Kidney epithelial cell (primary cell): ENCODE data around the gene RCCD1. TPM values are rescaled to one million over a fixed set of nuclear protein-coding genes. Genes with fewer than 3 reads are reported as not detected.
"Not testable (repeated sequence)": the region's sequence is repeated elsewhere in the genome, so short reads cannot be mapped to it uniquely, and the experiment has no call there.

Source experiments
- DNase-seq: peaks from one replicate; pipeline ENCODE4 v3.0.0-alpha.2; 2010; ENCODE audit warnings: low read depth
- H3K27me3 ChIP-seq: 2 replicates; pipeline ENCODE4 v1.6.0; 2011; ENCODE audit warnings: low read length; ENCODE audit not compliant: control insufficient read depth, insufficient read depth
- H3K36me3 ChIP-seq: 2 replicates; pipeline ENCODE4 v1.5.1; 2011; ENCODE audit warnings: low read length; ENCODE audit not compliant: control insufficient read depth, insufficient read depth
- H3K4me3 ChIP-seq: 2 replicates; pipeline ENCODE4 v1.5.1; 2011; ENCODE audit warnings: low read depth, mild to moderate bottlenecking, control low read depth, low read length
- total RNA-seq: library from RNA; depleted of rRNA; stranded (reverse); fragments of >200 nt; gene quantifications from 2 replicates; pipeline ENCODE4 v1.2.3, GENCODE V29; 2015
- TF ChIP-seq, protein P1 (sequence below): IDR thresholded peaks from 2 replicates; pipeline ENCODE4 v1.5.1; 2011; ENCODE audit warnings: mild to moderate bottlenecking, moderate library complexity, low read length, control low read depth, inconsistent platforms; ENCODE audit not compliant: insufficient read depth, poor library complexity, severe bottlenecking

The RCCD1 gene
- total RNA-seq, 1 donor from 2014 or later: 12.5 TPM

DNA sequence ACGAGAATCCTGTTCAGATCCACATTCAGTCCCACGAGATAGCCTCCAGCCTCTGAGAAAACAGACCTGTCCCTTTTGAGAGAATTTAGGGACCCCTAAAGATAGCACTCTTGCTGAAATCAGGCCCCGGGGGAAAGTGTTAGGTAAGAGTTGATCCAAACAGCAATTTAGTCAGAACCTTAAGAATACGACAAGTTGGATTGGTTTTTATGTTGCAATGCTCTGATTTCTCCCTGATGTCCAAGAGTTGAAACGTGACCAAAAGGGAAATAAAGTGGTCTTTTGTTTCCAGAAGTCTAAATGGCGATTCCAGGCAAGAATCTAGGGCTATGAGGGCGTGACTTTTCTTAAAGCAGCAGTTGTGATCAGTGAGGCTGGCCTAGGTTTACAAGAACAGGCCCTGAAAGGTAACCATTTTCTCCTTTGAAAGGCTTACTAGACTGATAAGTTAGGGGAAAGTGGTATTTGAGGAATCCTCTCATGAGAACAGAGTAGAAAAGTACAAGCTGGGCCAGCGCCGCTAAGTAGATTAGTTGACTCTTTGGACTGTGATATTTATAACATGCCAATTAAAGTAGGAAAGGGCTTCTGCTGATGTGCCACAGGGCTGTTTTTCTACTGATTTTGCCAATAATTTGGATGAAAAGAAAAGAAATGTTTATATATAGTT, 46.7 kb upstream of the RCCD1 start:
- H3K36me3 ChIP-seq: peaks cover 6% of the 10 kb centered on the region
- no peak overlapping the region for H3K4me3 ChIP-seq
- H3K27me3 ChIP-seq: no peaks in the 10 kb centered on the region
- no peak for DNase-seq
- TF ChIP-seq, protein P1, sequence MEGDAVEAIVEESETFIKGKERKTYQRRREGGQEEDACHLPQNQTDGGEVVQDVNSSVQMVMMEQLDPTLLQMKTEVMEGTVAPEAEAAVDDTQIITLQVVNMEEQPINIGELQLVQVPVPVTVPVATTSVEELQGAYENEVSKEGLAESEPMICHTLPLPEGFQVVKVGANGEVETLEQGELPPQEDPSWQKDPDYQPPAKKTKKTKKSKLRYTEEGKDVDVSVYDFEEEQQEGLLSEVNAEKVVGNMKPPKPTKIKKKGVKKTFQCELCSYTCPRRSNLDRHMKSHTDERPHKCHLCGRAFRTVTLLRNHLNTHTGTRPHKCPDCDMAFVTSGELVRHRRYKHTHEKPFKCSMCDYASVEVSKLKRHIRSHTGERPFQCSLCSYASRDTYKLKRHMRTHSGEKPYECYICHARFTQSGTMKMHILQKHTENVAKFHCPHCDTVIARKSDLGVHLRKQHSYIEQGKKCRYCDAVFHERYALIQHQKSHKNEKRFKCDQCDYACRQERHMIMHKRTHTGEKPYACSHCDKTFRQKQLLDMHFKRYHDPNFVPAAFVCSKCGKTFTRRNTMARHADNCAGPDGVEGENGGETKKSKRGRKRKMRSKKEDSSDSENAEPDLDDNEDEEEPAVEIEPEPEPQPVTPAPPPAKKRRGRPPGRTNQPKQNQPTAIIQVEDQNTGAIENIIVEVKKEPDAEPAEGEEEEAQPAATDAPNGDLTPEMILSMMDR: no peak

DNA sequence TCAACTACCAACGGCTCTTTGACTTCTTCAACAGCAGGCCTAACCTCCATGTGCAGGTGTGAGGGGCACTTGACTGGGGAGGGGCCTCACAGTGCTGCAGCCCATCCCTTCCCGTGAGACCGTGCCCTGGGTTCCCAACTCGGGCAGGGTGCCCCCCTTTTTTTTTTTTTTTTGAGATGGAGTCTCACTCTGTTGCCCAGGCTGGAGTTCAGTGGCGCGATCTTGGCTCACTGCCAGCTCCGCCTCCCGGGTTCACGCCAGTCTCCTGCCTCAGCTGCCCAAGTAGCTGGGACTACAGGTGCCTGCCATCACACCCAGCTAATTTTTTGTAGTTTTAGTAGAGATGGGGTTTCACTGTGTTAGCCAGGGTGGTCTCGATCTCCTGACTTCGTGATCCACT, 45.2 kb upstream of the RCCD1 start:
- not testable (repeated sequence) for H3K4me3 ChIP-seq, H3K27me3 ChIP-seq, H3K36me3 ChIP-seq, DNase-seq

DNA sequence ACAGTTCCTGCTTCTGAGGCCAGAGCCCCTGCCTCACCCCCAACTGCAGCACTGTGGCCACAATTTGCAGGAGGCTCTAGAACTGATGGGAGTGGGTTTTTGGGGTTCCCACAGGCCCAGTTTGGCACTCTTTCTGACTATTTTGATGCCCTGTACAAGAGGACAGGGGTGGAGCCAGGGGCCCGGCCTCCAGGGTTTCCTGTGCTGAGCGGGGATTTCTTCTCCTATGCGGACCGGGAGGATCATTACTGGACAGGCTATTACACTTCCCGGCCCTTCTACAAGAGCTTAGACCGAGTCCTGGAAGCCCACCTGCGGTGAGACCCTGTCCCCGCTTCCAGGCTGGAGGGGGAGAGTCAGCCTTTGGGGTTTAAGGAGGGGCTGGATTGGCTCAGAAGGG, 44.7 kb upstream of the RCCD1 start:
- Histone ChIP-seq H3K36me3 (peaks cover 6% of the 10 kb centered on the region), H3K27me3 (no peaks in the 10 kb centered on the region), H3K4me3 (no peak overlapping the region)
- DNase-seq: no peak
- TF ChIP-seq, protein P1: no peak

DNA sequence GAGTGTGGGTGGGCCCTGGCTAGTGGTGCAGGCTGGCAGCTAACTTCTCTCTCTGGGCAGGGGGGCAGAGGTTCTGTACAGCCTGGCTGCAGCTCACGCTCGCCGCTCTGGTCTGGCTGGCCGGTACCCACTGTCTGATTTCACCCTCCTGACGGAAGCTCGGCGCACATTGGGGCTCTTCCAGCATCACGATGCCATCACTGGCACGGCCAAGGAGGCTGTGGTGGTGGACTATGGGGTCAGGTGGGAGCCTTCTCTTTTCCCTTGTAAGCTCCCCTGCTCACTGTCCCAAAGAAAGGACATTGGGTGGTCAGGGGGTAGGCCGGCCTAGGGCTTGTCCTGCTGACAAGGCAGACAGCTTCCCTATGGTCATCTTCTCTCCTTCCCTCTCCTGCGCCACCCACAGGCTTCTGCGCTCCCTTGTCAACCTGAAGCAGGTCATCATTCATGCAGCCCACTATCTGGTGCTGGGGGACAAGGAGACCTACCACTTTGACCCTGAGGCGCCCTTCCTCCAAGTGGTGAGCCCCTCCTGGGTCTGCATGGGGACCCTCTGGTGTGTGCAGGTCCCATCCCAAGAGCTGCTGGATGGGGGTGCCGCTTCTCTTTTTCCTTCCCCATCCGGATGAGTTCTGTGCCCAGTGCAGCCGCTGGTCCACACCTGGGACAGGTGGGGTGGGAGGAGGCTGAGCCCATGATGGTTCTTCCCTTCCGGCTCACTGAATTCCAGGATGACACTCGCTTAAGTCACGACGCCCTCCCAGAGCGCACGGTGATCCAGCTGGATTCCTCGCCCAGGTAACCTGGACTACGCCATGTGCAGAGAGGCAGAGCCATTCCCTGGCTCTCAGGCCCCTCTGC, 44.0 kb upstream of the RCCD1 start:
- TF ChIP-seq, protein P1: no peak
- DNase-seq: no peak
- H3K36me3 ChIP-seq: peaks cover 6% of the 10 kb centered on the region
- no peak overlapping the region for H3K4me3 ChIP-seq
- H3K27me3 ChIP-seq: no peaks in the 10 kb centered on the region

DNA sequence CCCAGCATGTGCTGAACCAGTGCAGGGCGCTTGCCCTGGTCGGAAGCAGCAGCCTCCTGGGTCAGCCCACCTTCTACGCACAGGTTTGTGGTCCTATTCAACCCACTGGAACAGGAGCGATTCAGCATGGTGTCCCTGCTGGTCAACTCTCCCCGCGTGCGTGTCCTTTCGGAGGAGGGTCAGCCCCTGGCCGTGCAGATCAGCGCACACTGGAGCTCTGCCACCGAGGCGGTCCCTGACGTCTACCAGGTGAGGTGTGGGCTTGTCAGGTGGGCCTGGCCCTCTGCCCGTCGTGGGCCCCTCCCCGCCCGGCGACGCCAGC, 43.4 kb upstream of the RCCD1 start:
- Histone ChIP-seq H3K4me3 (no peak overlapping the region), H3K27me3 (no peaks in the 10 kb centered on the region), H3K36me3 (peaks cover 4% of the 10 kb centered on the region)
- TF ChIP-seq, protein P1: no peak
- DNase-seq: no peak

DNA sequence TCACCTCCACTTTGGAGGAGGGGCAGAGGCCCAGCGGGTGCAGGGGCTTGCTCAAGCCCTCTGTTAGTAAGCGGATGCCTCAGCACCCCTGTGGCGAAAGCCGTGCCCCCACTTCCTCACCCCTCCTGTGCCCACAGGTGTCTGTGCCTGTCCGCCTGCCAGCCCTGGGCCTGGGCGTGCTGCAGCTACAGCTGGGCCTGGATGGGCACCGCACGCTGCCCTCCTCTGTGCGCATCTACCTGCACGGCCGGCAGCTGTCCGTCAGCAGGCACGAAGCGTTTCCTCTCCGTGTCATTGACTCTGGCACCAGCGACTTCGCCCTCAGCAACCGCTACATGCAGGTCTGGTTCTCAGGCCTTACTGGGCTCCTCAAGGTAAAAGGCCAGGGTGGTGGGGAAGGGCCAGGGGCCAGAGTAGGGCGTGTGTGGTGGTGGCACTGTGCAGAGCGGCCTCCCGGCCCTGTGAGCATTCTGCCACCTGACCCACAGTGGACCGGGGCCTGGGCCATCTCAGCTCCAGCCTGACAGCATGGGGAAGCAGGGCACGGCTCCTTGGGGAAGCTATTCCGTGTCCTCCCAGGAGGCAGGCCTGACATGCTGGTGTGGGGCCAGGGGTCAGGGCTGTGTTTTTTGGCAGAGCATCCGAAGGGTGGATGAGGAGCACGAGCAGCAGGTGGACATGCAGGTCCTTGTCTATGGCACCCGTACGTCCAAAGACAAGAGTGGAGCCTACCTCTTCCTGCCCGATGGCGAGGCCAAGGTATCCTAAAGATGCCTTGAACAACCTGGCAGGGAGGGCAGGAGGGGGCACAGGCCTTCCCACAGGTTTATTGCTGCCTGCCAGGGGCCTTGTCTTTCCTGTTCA, 42.5 kb upstream of the RCCD1 start:
- peaks cover 3% of the 10 kb centered on the region for H3K36me3 ChIP-seq

More for the DNA sequence above, 42.5 kb upstream of the RCCD1 start:
- Histone ChIP-seq H3K27me3 (no peaks in the 10 kb centered on the region), H3K4me3 (no peak overlapping the region)
- TF ChIP-seq, protein P1: no peak
- DNase-seq: no peak
